GM19238 (cell line): ENCODE measurements around the gene OR51E1.

Experiments used
- DNase-seq: peaks from one replicate; pipeline ENCODE4 v3.0.0; 2011; ENCODE audit warnings: low spot score; ENCODE audit not compliant: insufficient read length

Gene OR51E1, protein sequence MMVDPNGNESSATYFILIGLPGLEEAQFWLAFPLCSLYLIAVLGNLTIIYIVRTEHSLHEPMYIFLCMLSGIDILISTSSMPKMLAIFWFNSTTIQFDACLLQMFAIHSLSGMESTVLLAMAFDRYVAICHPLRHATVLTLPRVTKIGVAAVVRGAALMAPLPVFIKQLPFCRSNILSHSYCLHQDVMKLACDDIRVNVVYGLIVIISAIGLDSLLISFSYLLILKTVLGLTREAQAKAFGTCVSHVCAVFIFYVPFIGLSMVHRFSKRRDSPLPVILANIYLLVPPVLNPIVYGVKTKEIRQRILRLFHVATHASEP

GRCh38 chr11:4643682-4644081, at the start of gene OR51E1:
Gene OR51E1, plus strand, starts transcription at chr11:4643982. Its CDS starts 8,545 bp downstream, at chr11:4652527.
- no peak for DNase-seq

DNA sequence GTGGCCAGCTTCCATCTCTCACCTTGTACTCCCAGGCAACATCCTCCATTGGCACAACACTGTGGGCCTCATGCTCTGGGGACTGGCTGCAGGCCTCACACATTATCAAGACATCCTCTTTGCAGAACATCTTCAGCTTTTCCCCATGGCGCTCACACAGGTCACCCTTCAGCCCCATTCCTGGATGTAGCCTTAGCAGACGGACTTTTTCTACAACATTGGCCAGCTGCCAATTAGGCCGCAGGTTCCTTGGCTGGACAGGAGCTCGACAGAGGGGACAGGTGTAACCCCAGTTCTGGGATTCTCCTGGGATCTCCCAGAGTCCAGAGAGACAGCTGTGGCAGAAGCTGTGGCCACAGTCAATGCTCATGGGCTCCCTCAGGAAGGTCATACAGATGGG, 38.7 kb upstream of the OR51E1 start:
- DNase-seq = no peak

GRCh38 chr11:4606231-4607015, 37.4 kb upstream of the OR51E1 start:
- DNase-seq = no peak

DNA sequence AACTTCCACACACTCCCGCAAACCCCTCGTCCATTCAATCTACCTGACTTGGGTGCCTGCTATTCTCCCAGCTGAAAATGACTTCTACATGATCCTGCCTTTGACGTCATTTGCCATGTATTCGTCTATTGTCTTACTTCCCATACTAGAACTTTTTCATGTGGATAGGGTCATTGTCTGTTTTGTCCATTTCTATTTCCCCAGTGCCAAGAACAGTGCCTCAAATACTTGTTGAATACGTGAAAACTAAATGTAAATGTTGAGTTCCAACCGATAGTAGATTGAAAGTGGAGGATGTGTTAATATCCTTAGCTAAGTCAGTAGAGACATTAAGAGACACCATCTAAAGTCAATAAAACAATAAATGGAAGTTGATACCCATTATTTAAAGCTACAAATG, 36.7 kb upstream of the OR51E1 start:
- DNase-seq = no peak

- peak; percentile 88 for DNase-seq
Measured at GRCh38 chr11:4607781-4608666, 35.8 kb upstream of the OR51E1 start, which contains the start of gene TRIM68. Gene TRIM68, minus strand, starts transcription at chr11:4608231. Its CDS starts 2,727 bp downstream, at chr11:4605504.

DNA sequence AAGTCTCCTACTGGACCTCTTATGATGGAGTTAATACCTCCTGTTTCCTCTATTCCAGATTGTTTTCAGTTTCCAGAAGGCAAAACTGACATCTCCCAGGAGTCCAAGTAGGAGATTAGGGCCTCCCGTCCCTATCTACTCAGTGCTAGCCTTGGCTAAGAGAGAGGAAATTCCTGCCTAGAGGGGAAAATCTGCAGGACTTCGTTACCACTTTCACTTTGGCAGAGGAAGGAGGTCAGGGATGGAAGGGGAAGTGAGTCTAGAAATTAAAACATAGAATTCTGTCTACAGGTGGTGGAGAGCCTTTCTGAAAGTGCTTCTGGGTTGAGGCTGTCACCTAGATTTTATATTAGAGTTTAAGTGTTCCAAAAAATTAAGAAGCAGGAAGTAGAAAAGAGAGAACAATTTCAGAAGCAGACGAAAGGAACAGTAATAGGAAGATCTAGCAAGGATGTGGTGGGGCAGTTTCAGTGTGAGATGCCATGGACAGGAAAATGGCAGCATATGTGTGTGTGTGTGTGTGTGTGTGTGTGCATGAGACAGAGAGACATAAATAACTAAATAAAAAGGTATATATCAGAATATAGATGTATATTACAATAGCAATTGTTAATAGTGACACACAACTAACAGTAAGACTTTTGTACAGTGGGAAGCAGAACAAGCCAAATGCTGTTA, 33.4 kb upstream of the OR51E1 start:
- DNase-seq = no peak

DNA sequence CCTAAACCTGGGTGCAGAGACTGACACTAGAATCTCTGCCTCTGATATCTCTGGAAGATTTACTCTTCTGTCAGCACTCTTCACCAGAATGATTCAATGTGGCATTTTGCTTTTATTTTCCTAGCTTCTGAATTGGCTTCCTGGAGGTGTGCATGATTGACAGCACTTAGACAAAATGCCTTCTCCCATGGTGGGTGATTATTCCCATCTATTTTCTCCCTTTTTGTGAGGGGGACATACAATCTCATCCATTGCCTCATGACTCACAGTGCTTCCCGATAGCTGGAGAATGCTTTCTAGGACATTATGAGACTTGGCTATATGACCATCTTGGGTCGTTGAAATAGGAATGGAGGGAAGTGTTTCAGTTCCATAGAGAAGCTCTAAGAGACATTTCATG, 31.8 kb upstream of the OR51E1 start:
- DNase-seq = no peak

GRCh38 chr11:4615856-4616444, 27.8 kb upstream of the OR51E1 start:
- no peak for DNase-seq

GRCh38 chr11:4619514-4619913, 24.3 kb upstream of the OR51E1 start:
- DNase-seq = no peak

DNA sequence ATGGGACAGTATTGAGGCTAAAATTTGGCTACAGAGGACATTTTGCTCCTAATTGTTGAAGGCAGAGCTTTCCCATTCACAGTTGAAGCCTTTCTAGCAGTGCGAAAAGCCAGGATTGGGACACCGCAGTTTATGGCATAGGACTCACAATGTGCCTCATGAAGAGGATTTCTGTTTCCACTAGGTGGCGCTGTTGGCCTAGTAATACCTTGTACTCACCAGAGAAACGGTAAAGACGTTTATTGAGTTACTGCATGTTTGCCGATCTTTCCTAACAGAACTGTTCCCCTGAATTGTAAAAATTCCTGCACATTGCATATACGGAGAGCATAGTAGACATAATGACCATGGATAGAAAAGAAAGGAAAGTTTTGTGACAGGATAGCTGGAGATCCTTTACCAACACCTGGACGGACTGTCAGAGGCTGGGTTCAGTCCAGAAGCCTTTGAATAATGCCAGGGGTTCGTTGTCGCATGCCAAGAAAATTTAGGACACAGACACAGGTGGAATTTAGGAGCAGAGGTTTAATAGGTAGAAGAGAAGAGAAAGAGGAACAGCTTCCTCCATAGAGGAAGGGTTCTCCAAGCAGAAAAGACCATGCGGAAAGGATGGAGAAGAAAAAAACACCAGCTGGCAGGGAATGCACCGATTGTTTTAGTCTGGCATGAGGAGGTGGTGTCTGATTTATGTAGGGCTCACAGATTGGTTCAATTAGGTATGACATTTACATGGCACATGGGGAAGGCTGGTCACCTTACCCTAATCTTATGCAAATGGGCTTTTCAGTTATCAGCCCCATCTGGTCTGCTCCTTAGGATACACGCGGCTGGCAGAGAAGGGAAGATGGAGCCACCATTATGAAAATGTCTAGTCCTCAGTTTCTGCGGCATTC, 17.3 kb upstream of the OR51E1 start:
- DNase-seq = no peak

GRCh38 chr11:4636136-4636535, 7.6 kb upstream of the OR51E1 start:
- DNase-seq = no peak

GRCh38 chr11:4636962-4637661, 6.7 kb upstream of the OR51E1 start, which contains the start of gene OR51D1:
Gene OR51D1, plus strand, starts transcription at chr11:4637477. Its CDS starts 2,314 bp downstream, at chr11:4639791.
- DNase-seq = peak; percentile 46

GRCh38 chr11:4637662-4638047, 6.1 kb upstream of the OR51E1 start:
- no peak for DNase-seq

- DNase-seq = no peak
Measured at GRCh38 chr11:4639931-4640330, 3.9 kb upstream of the OR51E1 start.

DNA sequence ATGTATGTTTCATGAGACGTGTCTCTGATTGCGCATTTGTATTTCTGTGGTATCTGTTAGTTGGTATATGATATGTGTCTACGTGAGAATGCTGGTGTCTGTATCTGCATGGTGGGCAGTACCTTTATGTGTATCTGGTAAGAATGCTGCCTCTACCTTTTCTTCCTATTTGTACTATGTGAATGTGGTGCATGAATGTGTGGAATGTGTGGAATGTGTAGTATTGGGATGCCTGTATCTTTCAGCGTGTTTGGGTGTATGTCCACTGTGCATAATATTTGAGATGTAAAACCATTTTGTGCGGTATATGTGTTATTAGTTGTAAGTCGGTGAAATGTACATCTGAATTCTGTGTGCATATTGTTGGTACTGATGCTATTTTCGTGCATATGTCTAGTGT, 2.3 kb upstream of the OR51E1 start:
- no peak for DNase-seq

DNA sequence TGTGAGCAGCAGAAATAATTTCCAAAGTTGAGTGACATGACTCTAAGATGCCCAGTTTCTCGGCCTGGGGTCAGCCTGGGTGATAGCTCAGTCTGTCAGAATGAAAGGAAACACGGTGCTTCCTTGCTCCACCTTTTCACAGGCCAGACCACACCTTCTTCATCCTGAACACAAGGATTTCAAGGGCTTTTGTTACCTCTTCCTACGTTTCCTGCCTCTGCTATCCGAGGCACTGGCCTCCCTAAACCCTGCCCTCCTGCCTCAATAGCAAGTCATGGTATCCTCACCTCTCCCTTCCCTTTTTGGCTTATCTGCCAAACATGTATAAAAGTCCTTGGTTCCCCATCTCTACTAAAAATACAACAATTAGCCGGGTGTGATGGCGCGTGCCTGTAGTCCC, 1.7 kb upstream of the OR51E1 start:
- DNase-seq = no peak

- no peak for DNase-seq
Measured at GRCh38 chr11:4643076-4643475, 706 bp upstream of the OR51E1 start.

DNA sequence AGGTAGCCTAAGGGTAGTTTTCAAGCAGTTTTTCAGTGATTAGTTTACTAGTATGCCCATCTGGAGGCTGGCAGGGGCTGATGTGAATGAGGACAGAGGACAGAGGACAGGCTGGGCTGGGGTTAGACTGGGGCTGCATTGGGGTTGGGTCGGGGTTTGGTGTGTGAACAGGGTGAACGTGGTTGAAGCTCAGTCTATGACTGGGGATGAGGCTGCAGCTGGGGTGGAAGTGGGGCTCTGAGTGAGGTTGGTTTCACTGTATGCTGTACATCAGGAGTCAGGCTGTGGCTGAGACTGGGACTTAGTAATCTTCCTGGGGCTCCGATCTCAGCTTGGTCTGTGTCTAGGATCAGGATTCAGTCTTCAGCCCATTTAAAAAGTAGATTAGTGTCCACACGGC, 451 bp downstream of the OR51E1 start:
- no peak for DNase-seq

DNA sequence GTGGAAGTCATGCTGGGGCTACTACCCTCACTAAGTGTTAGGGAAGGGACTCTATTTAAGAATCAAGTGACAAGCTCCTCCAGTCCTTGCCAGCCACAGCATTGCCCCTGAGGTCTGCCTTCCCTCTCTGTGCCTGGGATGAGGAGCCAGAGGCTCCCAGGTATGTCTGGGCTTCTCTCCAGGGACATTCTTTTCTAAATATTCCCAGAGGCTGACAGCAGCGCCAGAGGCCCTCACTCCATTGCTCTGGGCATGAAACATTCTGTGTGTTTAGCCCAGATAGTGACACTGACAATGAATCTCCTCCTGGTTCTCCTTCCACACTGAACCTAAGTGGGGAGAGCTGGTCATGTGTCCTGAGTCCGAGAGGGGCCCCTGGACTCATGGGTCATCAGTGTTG, 2.2 kb downstream of the OR51E1 start:
- DNase-seq = no peak
